T-cell (primary cell): ENCODE measurements around the gene CIAO3. TPM values are rescaled to one million over a fixed set of nuclear protein-coding genes. Genes with fewer than 3 reads are reported as not detected.

ENCODE experiments used
- ATAC-seq, 4 experiments: fragments of 200-7000 bp in 3 of 4; fragments of 150-1000 bp in 1 of 4; cut with Tn5 transposase; replicated peaks in 1 of 4; 1 replicate in 3 of 4; 2 replicates in 1 of 4; pipeline ENCODE4 v1.10.0; 2021; ENCODE audit warnings: moderate library complexity in 3 of 4, mild to moderate bottlenecking in 2 of 4, moderate number of reproducible peaks in 1 of 4
- CTCF ChIA-PET, 2 donors: fragments of 300-600 bp; sonication (Branson Sonifier 250); formaldehyde crosslinking; loops; one replicate each; lab custom pipeline; 2022; ENCODE audit warnings: antibody characterized with exemption in 2 of 2; lab: Charles Lee
- POLR2A ChIA-PET, 2 donors: fragments of 300-600 bp; sonication (Branson Sonifier 250); formaldehyde crosslinking; loops; one replicate each; lab custom pipeline; 2022; ENCODE audit warnings: antibody characterized with exemption in 2 of 2; lab: Charles Lee
- DNase-seq, 35 experiments: peaks; one replicate each; pipeline versions ENCODE4 v3.0.0 to v3.0.0-alpha.2; 2013 to 2023
- H3K27ac ChIP-seq: one replicate; pipeline ENCODE4 v1.5.1; 2013; ENCODE audit warnings: low read length
- H3K27me3 ChIP-seq, 2 experiments: replicated peaks in 1 of 2; 1 replicate in 1 of 2; 2 replicates in 1 of 2; pipeline versions ENCODE4 v1.6.1 to v1.7.0; 2013; ENCODE audit warnings: low read length in 1 of 2, mixed read lengths in 1 of 2; ENCODE audit not compliant: control insufficient read depth in 2 of 2, insufficient read depth in 2 of 2; ENCODE audit errors: extremely low read depth in 1 of 2
- H3K36me3 ChIP-seq, 2 donors: 1 replicate in 1 of 2; 2 replicates in 1 of 2; pipeline versions ENCODE4 v1.6.1 to v1.7.0; 2013; ENCODE audit warnings: low read length in 1 of 2; ENCODE audit not compliant: control insufficient read depth in 2 of 2, insufficient read depth in 1 of 2; ENCODE audit errors: extremely low read depth in 1 of 2
- H3K4me1 ChIP-seq, 2 experiments: 1 replicate in 1 of 2; 2 replicates in 1 of 2; pipeline versions ENCODE4 v1.6.1 to v1.7.0; 2013; ENCODE audit warnings: low read length in 2 of 2, mixed read lengths in 1 of 2; ENCODE audit not compliant: insufficient read depth in 2 of 2, control insufficient read depth in 1 of 2; ENCODE audit errors: extremely low read depth in 1 of 2
- H3K4me3 ChIP-seq, 2 donors: 1 replicate in 1 of 2; 2 replicates in 1 of 2; pipeline versions ENCODE4 v1.5.1 to v1.7.0; 2013; ENCODE audit warnings: mild to moderate bottlenecking in 2 of 2, low read length in 1 of 2, moderate library complexity in 1 of 2; ENCODE audit not compliant: control insufficient read depth in 1 of 2; ENCODE audit errors: extremely low read depth in 1 of 2
- H3K9me3 ChIP-seq: 2 replicates; pipeline ENCODE4 v1.7.0; 2013
- H3K27ac Mint-ChIP-seq, 2 donors: one replicate each; pipeline ENCODE4 v1.8.0; 2020 to 2021; ENCODE audit warnings: mild to moderate bottlenecking in 2 of 2, mixed read lengths in 2 of 2
- H3K27me3 Mint-ChIP-seq, 2 donors: one replicate each; pipeline ENCODE4 v1.8.0; 2021 to 2022; ENCODE audit warnings: mixed read lengths in 2 of 2
- H3K36me3 Mint-ChIP-seq: one replicate; pipeline ENCODE4 v1.8.0; 2021; ENCODE audit warnings: mixed read lengths
- H3K4me1 Mint-ChIP-seq, 3 donors: one replicate each; pipeline ENCODE4 v1.8.0; 2020 to 2022; ENCODE audit warnings: mixed read lengths in 3 of 3, mild to moderate bottlenecking in 1 of 3
- H3K4me3 Mint-ChIP-seq, 3 donors: one replicate each; pipeline ENCODE4 v1.8.0; 2020 to 2022; ENCODE audit warnings: mild to moderate bottlenecking in 3 of 3, mixed read lengths in 3 of 3, moderate library complexity in 3 of 3
- H3K9me3 Mint-ChIP-seq, 3 donors: one replicate each; pipeline ENCODE4 v1.8.0; 2020 to 2022; ENCODE audit warnings: mixed read lengths in 3 of 3
- WGBS: methylation state at CpG from one replicate; pipeline ENCODE4 v1.1.5; 2013; ENCODE audit warnings: missing lambda C conversion rate; ENCODE audit not compliant: insufficient coverage; 5-methylcytosine and 5-hydroxymethylcytosine counted together
- total RNA-seq, 35 experiments: library from RNA in 6 of 35; stranded (reverse) in 6 of 35; fragments of 120-200 nt in 1 of 35; gene quantifications; one replicate each; pipeline versions ENCODE4 v1.2.1 to v1.2.4 and lab custom pipeline; 2013 to 2026

Gene CIAO3
- total RNA-seq, 5 donors from 2014 or later (not counting 1 experiment from before 2014, with no cell fraction given) = 36.2 to 69.1 (median 58.6) TPM

GRCh38 chr16:723695-724094, 17.1 kb downstream of the CIAO3 start:
- peaks cover 5 to 67% of the 10 kb centered on the region in 2 experiments for H3K4me1 ChIP-seq
- H3K4me1 Mint-ChIP-seq = peaks cover 19 to 28% (median 20%) of the 10 kb centered on the region in 3 donors
- ATAC-seq (no peak), DNase-seq (no peak)
- H3K36me3 ChIP-seq = no peaks in the 10 kb centered on the region
- H3K27ac Mint-ChIP-seq = no peak overlapping the region
- no peak overlapping the region for H3K4me3 ChIP-seq
- no peaks in the 10 kb centered on the region for H3K9me3 Mint-ChIP-seq
- peak overlapping the region in 1 of 3 donors; percentile 25 for H3K4me3 Mint-ChIP-seq
- CTCF ChIA-PET = no interaction called here
- no peaks in the 10 kb centered on the region for H3K27me3 Mint-ChIP-seq
- H3K27ac ChIP-seq = no peak overlapping the region
- no peaks in the 10 kb centered on the region for H3K9me3 ChIP-seq
- peaks cover 0 to 3% of the 10 kb centered on the region in 2 experiments for H3K27me3 ChIP-seq
- 89% methylated on average over 6 of the region's 9 CpGs for WGBS
- no peaks in the 10 kb centered on the region for H3K36me3 Mint-ChIP-seq
- POLR2A ChIA-PET = no interaction called here

GRCh38 chr16:722835-723633, 17.8 kb downstream of the CIAO3 start:
- peaks cover 19 to 26% (median 20%) of the 10 kb centered on the region in 3 donors for H3K4me1 Mint-ChIP-seq
- ATAC-seq (no peak), DNase-seq (no peak)
- H3K4me3 Mint-ChIP-seq = peak overlapping the region; percentile 24 to 64 (median 25)
- Histone ChIP-seq H3K4me1 (peaks cover 5 to 66% of the 10 kb centered on the region in 2 experiments), H3K36me3 (no peaks in the 10 kb centered on the region), H3K27ac (peak overlapping the region; percentile 69), H3K4me3 (no peak overlapping the region), H3K9me3 (no peaks in the 10 kb centered on the region), H3K27me3 (peaks cover 0 to 8% of the 10 kb centered on the region in 2 experiments)
- no peaks in the 10 kb centered on the region for H3K9me3 Mint-ChIP-seq
- WGBS = 89% methylated on average over 20 of the region's 24 CpGs
- no peaks in the 10 kb centered on the region for H3K36me3 Mint-ChIP-seq
- H3K27me3 Mint-ChIP-seq = no peaks in the 10 kb centered on the region
- H3K27ac Mint-ChIP-seq = peak overlapping the region in 1 of 2 donors; percentile 43
- ChIA-PET CTCF (no interaction called here), POLR2A (no interaction called here)

DNA sequence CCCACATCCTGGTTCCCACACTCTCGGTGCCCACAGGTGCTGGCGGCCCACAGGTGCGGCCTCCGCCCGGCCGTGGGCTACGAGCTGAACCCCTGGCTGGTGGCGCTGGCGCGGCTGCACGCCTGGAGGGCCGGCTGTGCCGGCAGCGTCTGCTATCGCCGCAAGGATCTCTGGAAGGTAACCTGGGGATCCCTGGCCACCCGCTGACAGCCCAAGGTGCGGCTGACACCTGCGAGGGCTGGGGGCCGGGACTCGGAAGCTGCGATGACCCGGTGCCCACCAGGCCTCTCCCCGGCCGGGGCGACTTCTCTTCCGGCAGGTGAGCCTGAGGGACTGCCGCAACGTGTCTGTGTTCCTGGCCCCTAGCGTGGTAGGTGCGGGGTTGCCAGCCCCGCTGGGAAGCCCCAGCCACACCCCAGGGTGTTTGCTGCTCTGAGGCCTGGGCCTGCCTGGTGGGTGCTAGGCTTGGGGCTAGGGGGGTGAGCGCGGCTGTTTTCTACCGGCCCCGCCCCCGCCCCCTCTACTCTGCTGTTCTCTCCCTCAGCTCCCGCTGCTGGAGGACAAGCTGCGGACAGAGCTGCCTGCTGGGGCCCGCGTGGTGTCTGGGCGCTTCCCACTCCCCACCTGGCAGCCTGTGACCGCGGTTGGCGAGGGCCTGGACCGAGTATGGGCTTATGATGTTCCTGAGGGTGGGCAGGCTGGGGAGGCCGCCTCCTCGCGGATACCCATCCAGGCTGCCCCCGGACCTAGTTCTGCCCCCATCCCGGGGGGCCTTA, 18.8 kb downstream of the CIAO3 start:
- Mint-ChIP-seq H3K27me3 (no peaks in the 10 kb centered on the region), H3K27ac (no peak overlapping the region), H3K4me1 (peaks cover 19 to 26% (median 20%) of the 10 kb centered on the region in 3 donors), H3K9me3 (no peaks in the 10 kb centered on the region), H3K36me3 (no peaks in the 10 kb centered on the region), H3K4me3 (peak overlapping the region; percentile 46 to 64 (median 63))
- ATAC-seq (peak in 2 of 4 experiments; percentile 27 to 48), DNase-seq (peak in 12 of 35 experiments; percentile 14 to 66 (median 34))
- Histone ChIP-seq H3K9me3 (no peaks in the 10 kb centered on the region), H3K27ac (peak overlapping the region; percentile 69), H3K4me1 (peaks cover 5 to 58% of the 10 kb centered on the region in 2 experiments), H3K4me3 (peak overlapping the region; percentile 18 to 36), H3K36me3 (no peaks in the 10 kb centered on the region), H3K27me3 (peaks cover 0 to 12% of the 10 kb centered on the region in 2 experiments)
- POLR2A ChIA-PET = interaction anchor here in 1 of 2 donors (0.6 kb wide), 1 partner anchor 248 kb away, joined by 3 read pairs; no protein-coding TSS in a partner anchor
- 29% methylated on average over 37 of the region's 51 CpGs for WGBS
- CTCF ChIA-PET = interaction anchor here in 1 of 2 donors (2.0 kb wide), 1 partner anchor 10 kb away, joined by 5 read pairs; no protein-coding TSS in a partner anchor

- Histone ChIP-seq H3K36me3 (no peaks in the 10 kb centered on the region), H3K27me3 (peaks cover 0 to 16% of the 10 kb centered on the region in 2 experiments), H3K9me3 (no peaks in the 10 kb centered on the region), H3K27ac (peak within 1 kb of the TSS; percentile 69), H3K4me1 (peaks cover 5 to 60% of the 10 kb centered on the region in 2 experiments), H3K4me3 (peak within 1 kb of the TSS; percentile 55 to 70)
- 1% methylated on average over 106 of the region's 106 CpGs for WGBS
- Mint-ChIP-seq H3K9me3 (no peaks in the 10 kb centered on the region), H3K27ac (peak within 1 kb of the TSS; percentile 39 to 80), H3K36me3 (no peaks in the 10 kb centered on the region), H3K4me1 (peaks cover 18 to 27% (median 23%) of the 10 kb centered on the region in 3 donors), H3K4me3 (peak within 1 kb of the TSS; percentile 78 to 83 (median 79)), H3K27me3 (peaks cover 3% of the 10 kb centered on the region in 2 donors)
- ATAC-seq (peak; percentile 71 to 80 (median 74)), DNase-seq (peak; percentile 44 to 84 (median 61))
- POLR2A ChIA-PET = interaction anchor here in 1 of 2 donors (0.6 kb wide), 1 partner anchor 249 kb away, joined by 3 read pairs; no protein-coding TSS in a partner anchor
- CTCF ChIA-PET = interaction anchor here in 1 of 2 donors (2.0 kb wide), 1 partner anchor 9 kb away, joined by 5 read pairs; no protein-coding TSS in a partner anchor
Observed at GRCh38 chr16:720990-721764, 19.6 kb downstream of the CIAO3 start, which contains the start of gene ANTKMT. TSS of gene ANTKMT (plus strand) at chr16:721146. CDS start at chr16:721275, 129 bp downstream.

- Mint-ChIP-seq H3K9me3 (no peaks in the 10 kb centered on the region), H3K4me3 (peak overlapping the region; percentile 78 to 83 (median 79)), H3K27ac (peak overlapping the region; percentile 39 to 80), H3K36me3 (no peaks in the 10 kb centered on the region), H3K27me3 (peaks cover 3 to 4% of the 10 kb centered on the region in 2 donors), H3K4me1 (peaks cover 21 to 29% (median 27%) of the 10 kb centered on the region in 3 donors)
- ATAC-seq (peak; percentile 13 to 26 (median 18)), DNase-seq (peak in 10 of 35 experiments; percentile 21 to 63 (median 32))
- peaks cover 5 to 60% of the 10 kb centered on the region in 2 experiments for H3K4me1 ChIP-seq
- H3K4me3 ChIP-seq = peak overlapping the region; percentile 55 to 70
- H3K9me3 ChIP-seq = no peaks in the 10 kb centered on the region
- peaks cover 0 to 20% of the 10 kb centered on the region in 2 experiments for H3K27me3 ChIP-seq
- no peaks in the 10 kb centered on the region for H3K36me3 ChIP-seq
- H3K27ac ChIP-seq = peak overlapping the region; percentile 57
- under 1% methylated on average over 35 of the region's 38 CpGs for WGBS
- POLR2A ChIA-PET = no interaction called here
- CTCF ChIA-PET = interaction anchor here in 1 of 2 donors (0.6 to 2.0 kb wide), 3 partner anchors 8 to 368 kb away, joined by 3 to 6 read pairs (median 5); partner anchors contain the start of gene AXIN1
Observed at GRCh38 chr16:720447-720989, 20.3 kb downstream of the CIAO3 start.
